ENCODE results near the gene ZNF789.
"Not testable (repeated sequence)": the region's sequence is repeated elsewhere in the genome, so short reads cannot be mapped to it uniquely, and the experiment has no call there.

Gene ZNF789

DNA sequence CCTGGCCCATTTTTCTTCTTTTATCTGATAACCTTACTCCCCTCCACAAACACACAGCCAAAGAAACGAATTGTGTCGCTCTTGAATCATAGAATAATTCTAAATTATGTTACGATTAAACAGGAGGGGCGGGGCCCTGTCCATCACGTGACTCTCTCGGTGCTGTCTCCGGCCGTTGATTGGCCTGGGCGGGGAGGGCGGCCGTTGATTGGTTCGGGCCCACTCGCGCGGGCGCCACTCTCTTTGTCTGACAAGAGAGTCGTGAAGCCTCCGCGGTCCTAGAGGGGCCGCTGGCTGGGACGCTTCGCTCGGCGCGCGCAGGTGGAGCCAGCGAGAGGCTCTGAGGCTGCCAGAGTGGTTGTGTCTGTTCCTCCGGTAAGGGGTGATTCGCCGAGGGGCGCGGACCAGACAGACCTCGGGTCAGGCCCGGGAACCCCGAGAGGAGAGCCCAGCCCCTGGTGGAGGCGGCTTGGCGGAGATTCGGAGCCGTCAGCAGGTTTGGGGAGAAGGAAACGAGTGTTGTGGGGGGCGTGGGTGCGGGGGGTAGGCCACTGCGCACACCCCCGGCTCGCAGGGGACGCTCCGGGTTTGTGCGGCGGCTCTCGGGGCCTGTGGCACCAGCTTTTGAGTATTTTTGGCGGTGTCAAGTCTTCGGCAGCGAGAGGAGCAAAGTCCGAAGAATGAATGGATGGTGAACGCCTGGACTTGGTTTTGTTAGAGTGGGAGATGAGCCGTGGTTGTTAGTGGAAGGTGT is at the start of gene ZNF789:
TSS of gene ZNF789 (plus strand) at position 330 of the 754 bp plus-strand sequence. CDS start 3,567 bp downstream, outside the sequence.
- peak; percentile 98 to 99 (median 98) for DNase-seq

DNA sequence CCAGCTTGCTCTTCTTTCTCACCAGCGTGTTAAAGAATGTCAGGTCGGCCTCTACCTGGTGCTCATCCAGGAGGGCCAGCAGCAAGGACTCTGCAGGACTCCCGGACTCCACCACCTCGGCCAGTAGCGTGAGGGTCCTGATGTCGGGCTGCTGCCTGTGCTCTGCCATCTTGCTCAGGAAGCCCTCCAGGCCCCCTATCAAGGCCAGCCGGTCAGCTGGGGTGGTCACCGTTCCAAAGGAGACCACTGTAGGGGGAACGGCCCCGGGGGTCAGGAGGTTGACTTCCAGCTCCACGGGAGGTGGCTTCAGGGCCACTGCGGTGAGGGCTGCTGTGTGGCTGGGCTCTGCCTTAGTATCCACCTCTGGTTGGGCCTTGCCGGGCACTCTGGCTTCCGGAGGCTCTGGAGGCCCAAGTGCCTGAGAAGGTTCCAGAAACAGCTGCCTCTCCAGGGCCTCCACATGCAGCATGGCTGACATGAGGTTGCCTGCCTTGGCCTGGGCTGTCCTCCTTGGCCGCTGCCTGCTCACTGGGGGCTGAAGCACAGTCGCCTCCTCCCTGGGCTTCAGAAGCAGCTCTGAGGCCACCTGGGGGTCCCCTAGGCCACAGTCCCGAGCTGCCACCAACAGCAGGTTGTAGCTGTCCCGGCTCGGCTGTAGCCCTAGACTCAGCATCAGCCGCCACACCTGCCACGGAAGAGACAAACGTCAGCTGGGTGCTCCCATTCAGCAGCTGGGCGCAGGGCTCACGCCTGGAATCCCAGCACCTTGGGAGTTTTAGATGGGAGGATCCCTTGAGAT is 47.6 kb upstream of the ZNF789 start:
- DNase-seq = no peak

DNA sequence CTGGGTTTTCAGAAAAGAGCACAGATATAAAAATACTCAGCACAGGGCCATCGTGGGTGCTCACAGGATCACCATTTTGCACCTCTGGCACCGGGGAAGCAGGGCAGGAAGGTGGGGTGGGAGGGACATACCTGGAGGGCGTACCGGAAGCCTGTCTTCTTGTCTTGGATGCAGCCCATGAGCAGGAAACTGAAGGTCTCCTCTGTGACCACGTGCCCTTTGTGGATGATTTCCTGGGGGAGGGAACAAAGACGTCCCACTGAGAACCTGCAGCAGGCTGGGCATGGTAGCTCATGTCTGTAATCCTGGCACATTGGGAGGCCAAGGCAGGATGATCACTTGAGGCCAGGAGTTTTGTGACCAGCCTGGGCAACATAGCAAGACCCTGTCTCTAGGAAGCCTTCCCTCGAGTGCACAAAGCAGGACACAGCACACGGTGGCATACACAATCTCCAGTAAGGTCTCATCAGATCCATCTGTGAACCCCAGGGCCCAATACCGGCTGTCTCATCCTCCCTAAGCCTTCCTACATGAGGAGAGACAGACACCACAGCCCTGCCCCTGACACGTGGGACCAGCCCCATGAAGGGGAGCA is 43.6 kb upstream of the ZNF789 start:
- no peak for DNase-seq

GRCh38 chr7:99429756-99430155 is 42.9 kb upstream of the ZNF789 start:
- no peak for DNase-seq

- not testable (repeated sequence) for DNase-seq
Observed at GRCh38 chr7:99431756-99432540, 40.7 kb upstream of the ZNF789 start.

- DNase-seq = no peak
Observed at GRCh38 chr7:99433158-99433557, 39.5 kb upstream of the ZNF789 start.

- DNase-seq = no peak
Observed at GRCh38 chr7:99437946-99438572, 34.6 kb upstream of the ZNF789 start.

- peak; percentile 97 to 98 (median 98) for DNase-seq
Observed at GRCh38 chr7:99438573-99439480, 33.9 kb upstream of the ZNF789 start, which contains the start of the genes CPSF4 and PTCD1. Gene CPSF4 (plus strand): TSS chr7:99438943. CDS start chr7:99439083, 140 bp downstream. Gene PTCD1 (minus strand): TSS chr7:99438798. CDS start chr7:99435242, 3,556 bp downstream.

DNA sequence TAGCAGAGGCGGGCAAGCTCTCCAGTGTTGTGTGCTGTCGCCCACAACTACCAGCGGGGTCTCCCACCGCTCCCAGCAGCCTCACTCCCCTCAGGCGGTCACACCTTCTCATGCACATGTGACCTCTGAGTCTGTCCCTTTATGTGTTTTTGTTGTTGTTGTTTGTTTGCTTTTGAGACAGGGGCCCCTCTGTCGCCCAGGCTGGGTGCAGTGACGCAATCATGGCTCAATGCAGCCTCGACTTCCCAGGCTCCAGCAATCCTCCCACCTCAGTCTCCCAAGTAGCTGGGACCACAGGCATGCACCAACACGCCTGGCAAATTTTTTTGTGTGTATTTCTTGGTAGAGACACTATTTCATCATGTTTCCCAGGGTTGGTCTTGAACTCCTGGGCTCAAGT is 32.5 kb upstream of the ZNF789 start:
- DNase-seq = no peak

DNA sequence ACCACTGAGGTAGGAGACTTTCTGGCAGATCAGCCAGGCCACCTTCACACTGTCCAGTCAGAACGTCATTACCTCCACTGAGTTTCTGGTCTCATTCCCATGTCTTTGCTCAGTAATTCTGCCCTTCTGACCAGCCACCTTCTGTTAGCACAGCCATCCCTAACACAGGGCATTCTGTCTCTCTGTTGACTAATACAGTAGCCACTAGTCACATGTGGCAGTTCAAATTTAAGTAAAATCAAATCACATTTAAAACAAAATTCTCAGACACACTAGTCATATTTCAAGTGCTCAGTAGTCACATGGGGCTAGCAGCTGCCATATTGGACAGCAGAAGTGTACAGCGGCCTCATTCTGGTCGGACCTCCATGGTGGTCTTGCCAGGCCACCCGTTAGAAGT is 26.6 kb upstream of the ZNF789 start:
- DNase-seq = no peak

- peak in 2 of 3 donors; percentile 11 to 13 for DNase-seq
Observed at GRCh38 chr7:99447943-99448342, 24.7 kb upstream of the ZNF789 start.

GRCh38 chr7:99448855-99449254 is 23.8 kb upstream of the ZNF789 start:
- DNase-seq = no peak

- no peak for DNase-seq
Observed at GRCh38 chr7:99449326-99449725, 23.4 kb upstream of the ZNF789 start.

- DNase-seq = no peak
Observed at GRCh38 chr7:99451936-99452335, 20.8 kb upstream of the ZNF789 start.

DNA sequence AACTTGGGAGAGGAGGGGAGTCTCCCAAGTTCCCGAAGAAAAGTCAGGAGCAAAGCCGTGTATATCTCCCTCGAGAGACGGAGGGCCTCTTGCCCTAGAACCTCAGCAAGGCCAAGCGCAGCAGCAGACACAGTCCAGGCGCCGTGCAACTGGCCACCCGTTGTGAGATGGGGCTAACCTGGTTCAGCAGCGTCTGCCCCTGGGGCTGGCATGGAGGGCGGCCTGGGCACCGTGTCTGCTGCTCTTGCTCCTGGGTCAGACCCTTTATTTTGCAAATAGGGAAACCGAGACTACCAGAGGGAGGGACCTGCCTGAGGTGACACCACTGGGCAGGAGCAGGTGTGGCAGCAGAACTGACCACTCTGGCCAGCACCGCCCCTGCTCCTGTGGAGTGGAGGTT is 20.1 kb upstream of the ZNF789 start:
- no peak for DNase-seq

- no peak for DNase-seq
Observed at GRCh38 chr7:99453105-99453504, 19.6 kb upstream of the ZNF789 start.

GRCh38 chr7:99455874-99456273 is 16.8 kb upstream of the ZNF789 start:
- no peak for DNase-seq

- no peak for DNase-seq
Observed at GRCh38 chr7:99456288-99456687, 16.4 kb upstream of the ZNF789 start.

- no peak for DNase-seq
Observed at GRCh38 chr7:99457050-99457649, 15.5 kb upstream of the ZNF789 start.

DNA sequence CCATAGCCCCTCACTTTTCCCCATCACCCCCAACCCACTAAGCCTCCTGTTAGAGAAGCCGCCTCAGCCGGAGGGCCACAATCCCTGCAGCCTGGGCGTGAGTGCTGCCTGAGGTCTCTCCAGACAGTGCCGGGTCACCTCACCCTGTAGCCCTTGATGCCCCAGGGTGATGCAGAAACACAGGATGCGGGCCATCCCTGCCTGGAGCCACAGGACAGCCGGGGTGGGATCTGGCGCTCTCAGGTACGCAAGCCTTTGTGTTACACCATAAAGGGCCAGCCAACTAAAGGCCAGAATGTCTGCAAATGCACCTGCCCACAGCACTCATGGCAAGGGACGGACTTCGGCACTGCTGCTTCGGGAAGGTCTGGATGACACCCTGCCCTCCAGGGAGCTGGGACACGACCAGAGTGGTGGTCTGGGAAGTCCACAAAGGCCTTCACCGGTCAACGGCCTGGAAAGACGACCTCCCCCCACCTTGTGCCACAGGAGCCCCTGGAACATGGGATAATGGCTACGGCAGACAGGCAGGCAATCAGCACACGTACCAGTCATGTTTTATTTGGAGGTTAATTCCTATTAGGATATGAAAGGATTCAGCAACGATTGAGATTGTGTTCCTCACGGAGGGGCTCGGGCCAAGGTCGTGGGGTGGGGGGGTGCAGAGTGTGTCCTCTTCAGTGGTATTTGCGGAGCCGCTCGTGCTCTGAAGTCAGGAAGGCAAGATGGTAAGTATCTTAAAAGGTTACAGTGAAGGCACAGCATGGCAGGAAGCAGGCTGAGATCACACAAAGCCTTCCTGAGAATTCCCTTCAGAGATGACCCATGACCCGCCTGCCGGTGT is 14.8 kb upstream of the ZNF789 start:
- no peak for DNase-seq

Measured in suppressor macrophage treated with lipopolysaccharide for 1 hour (primary cell).